Measurements from ENCODE around the gene FBXO28. TPM values are rescaled to one million over a fixed set of nuclear protein-coding genes. Genes with fewer than 3 reads are reported as not detected.

The FBXO28 gene
- total RNA-seq, 1 donor from 2014 or later = 29.7 TPM

DNA sequence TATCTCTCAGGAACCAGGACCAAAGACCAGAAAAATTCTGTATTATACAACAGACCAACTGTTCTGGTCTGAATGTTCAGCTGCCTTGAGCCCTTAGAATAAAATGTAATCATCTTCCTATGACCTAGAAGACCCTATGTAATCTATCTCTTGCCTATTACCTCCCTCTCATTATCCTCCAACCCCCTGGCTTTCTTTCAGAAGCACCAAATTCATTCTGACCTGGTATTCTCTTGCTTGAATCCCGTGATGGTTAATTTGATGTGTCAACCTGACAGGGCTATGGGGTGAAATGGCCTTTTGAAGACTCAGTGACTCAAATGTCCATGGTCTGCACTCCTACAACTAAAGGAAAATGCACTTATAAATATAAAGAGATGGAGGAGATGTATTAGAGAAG is 21.8 kb upstream of the FBXO28 start:
- ATAC-seq (no peak), DNase-seq (ENCODE audit: low spot score) (no peak)
- intact Hi-C loops (cut with DNase I) = no loop called here

- no peak for DNase-seq (ENCODE audit: low spot score)
- no peak for ATAC-seq
- intact Hi-C loops (cut with DNase I) = no loop called here
Observed at GRCh38 chr1:224092601-224093000, 21.3 kb upstream of the FBXO28 start.

GRCh38 chr1:224095339-224095738 is 18.6 kb upstream of the FBXO28 start:
- DNase-seq (ENCODE audit: low spot score) = no peak
- no peak for ATAC-seq
- intact Hi-C loops (cut with DNase I) = no loop called here

DNA sequence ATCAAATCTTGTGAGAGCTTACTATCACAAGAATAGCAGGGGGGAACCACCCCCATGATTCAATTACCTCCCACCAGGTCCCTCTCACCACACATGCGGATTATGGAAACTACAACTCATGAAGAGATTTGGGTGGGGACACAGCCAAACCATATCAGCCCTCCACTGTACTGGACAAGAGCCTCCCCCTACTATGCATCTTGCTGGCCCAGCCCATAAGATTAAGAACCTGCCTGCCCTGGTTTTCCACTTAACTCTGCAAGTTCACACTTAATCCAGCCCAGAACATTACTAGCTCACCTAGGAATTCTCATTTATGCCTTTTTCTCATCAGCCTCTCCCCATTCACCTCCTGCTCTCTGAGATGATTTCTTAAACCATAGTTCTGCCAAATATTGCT is 18.0 kb upstream of the FBXO28 start:
- intact Hi-C loops (cut with DNase I) = no loop called here
- DNase-seq (ENCODE audit: low spot score) (no peak), ATAC-seq (no peak)

DNA sequence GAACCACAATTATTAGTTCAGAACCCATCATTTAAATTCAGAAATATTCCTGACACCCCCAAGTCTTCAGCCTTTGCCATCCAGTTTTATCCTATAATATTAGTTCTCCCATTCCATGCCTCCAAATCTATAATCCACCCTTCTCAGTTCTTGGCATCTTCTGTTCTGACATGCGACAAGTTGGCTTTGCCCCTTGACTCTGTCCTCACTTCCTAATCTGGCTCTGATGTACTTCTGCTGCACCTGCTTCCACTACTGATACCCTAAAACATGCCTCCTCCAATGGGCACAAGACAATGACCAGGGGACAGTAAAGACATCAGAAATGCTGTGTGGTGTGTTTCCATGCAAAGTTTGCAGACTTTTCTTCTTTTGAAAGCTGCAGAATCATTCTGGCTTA is 17.1 kb upstream of the FBXO28 start:
- intact Hi-C loops (cut with DNase I) = no loop called here
- DNase-seq (ENCODE audit: low spot score) (no peak), ATAC-seq (no peak)

GRCh38 chr1:224098007-224098406 is 15.9 kb upstream of the FBXO28 start:
- ATAC-seq = no peak
- intact Hi-C loops (cut with DNase I) = no loop called here
- no peak for DNase-seq (ENCODE audit: low spot score)

GRCh38 chr1:224106568-224107281 is 7.2 kb upstream of the FBXO28 start:
- intact Hi-C loops (cut with DNase I) = no loop called here
- ATAC-seq (no peak), DNase-seq (ENCODE audit: low spot score) (no peak)

- ATAC-seq (no peak), DNase-seq (ENCODE audit: low spot score) (no peak)
- intact Hi-C loops (cut with DNase I) = no loop called here
Observed at GRCh38 chr1:224107282-224107625, 6.7 kb upstream of the FBXO28 start.

DNA sequence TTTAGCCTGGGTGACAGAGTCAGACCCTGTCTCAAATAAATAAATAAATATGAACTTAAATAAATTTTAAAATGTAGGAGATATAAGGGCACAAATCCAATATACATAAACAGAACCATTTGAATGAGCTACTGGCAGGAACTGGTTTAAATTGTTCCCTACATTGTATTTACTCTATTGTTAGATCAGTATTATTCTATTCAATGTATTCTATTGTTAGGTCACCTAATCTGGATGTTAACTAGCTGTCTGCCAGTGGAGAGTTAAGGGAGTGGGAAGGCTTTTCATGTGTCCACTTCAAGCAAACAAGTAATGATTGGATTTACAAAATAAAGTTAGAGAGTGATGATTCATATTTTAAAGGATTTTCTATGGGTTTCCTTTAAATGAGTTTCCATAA is 4.9 kb upstream of the FBXO28 start:
- intact Hi-C loops (cut with DNase I) = no loop called here
- no peak for ATAC-seq
- no peak for DNase-seq (ENCODE audit: low spot score)

- ATAC-seq (no peak), DNase-seq (ENCODE audit: low spot score) (no peak)
- intact Hi-C loops (cut with DNase I) = no loop called here
Observed at GRCh38 chr1:224109981-224110380, 3.9 kb upstream of the FBXO28 start.

DNA sequence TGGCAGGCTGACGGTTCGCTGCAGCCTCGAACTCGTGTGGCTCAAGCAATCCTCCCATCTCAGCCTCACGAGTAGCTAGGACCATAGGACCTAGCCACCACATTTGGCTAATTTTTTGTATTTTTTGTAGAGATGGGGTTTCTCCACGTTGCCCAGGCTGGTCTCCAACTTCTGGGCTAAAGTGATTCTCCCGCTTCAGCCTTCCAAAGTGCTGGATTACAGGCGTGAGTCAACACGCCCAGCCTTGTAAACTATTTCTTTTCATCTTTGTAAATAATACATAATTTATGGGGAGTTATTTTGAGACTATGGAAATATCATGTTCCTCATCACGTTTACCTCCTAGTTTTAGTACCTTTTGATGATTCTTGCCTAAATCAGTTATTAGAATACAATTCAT is 906 bp upstream of the FBXO28 start:
- ATAC-seq = no peak
- DNase-seq (ENCODE audit: low spot score) = no peak
- intact Hi-C loops (cut with DNase I) = no loop called here

DNA sequence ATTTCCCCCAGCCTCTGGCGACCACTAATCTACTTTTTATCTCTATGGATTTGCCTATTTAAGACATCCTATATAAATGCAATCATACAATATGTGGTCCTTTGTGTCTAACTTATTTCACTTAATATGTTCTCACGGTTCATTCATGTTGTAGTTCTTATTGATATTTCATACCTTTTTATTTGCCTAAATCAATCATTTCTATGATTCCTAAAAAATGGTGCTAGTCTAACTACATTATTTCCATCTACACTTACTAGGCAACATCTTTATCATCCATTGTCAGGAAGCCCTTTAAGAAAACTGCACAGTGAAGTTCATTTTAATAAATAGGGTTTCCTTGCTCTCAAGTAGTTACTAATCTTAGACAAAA is 380 bp upstream of the FBXO28 start:
- ATAC-seq (no peak), DNase-seq (ENCODE audit: low spot score) (no peak)
- intact Hi-C loops (cut with DNase I) = no loop called here

DNA sequence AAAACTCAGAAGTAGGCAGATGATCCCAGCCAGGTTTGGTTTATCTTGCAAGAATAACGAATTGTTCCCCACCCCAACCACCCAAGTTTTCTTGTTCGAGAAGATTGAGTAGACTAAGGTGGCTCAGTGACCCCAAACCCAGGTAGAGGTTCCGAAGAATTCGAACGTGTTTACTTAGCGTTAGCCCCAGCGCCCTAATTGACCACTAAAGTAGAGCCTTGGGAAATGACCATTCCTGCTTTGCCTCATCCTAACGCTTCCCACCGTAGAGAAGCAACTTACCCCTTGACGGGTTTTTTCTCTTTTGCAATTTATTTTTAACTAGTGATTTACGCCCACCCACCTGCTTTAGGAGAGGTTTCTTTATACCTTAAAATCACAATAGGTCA is 870 bp downstream of the FBXO28 start:
- peak; percentile 5 for ATAC-seq
- no peak for DNase-seq (ENCODE audit: low spot score)
- intact Hi-C loops (cut with DNase I) = no loop called here

DNA sequence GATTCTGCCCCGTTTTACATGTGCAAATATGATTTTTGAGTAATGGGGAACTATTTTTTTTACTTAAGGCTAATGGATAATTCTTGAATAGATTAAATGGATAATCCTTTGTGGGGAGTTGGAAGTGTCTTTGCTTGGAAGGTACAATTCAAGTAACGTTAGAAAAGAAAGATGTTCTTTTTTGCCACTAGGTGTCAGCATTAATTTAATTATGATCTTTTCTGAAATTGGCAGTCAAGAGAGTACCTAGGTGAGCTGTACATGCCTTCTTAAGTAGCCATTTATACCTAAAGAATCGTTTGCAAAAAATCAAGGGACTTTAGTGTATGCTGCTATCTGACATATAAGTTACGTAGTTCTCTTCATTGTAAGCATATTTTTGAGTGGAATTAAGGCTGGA is 2.2 kb downstream of the FBXO28 start:
- ATAC-seq (peak; percentile 34), DNase-seq (ENCODE audit: low spot score) (no peak)
- intact Hi-C loops (cut with DNase I) = no loop called here

DNA sequence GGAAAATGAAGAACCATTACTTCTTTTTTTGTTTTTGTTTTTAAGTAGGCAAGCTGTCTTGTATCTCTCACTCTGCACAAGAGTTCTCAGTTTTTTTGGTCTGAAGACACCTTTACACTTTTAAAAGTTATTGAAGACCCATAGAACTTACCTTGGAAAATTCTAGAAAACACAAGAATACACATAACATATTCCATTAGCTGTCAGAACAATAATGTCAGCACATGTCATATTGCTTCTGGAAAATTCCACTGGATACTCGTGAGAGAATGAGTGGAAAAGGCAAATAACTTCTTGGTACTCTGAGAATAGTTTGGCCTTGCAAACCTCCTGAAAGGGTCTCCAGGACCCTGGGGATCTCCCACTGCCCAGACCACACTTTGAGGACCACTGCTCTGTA is 4.8 kb downstream of the FBXO28 start:
- DNase-seq (ENCODE audit: low spot score) (no peak), ATAC-seq (no peak)
- intact Hi-C loops (cut with DNase I) = no loop called here

DNA sequence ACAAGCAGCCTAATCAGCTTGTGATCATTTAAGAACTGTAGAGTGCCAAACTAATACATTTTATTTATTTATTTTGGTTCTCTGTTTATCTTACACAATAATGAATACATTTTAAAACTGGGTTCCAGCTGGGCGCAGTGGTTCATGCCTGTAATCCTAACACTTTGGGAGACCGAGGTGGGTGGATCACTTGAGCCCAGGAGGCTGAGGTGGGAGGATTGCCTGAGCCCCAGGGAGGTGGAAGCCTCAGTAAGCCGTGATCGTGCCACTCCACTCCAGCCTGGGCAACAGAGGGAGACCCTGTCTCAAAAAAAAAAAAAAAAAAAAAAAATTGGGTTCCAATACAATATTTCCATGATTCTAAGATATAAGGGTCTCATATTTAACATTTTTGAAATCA is 9.2 kb downstream of the FBXO28 start:
- DNase-seq (ENCODE audit: low spot score) (no peak), ATAC-seq (no peak)
- intact Hi-C loops (cut with DNase I) = no loop called here

DNA sequence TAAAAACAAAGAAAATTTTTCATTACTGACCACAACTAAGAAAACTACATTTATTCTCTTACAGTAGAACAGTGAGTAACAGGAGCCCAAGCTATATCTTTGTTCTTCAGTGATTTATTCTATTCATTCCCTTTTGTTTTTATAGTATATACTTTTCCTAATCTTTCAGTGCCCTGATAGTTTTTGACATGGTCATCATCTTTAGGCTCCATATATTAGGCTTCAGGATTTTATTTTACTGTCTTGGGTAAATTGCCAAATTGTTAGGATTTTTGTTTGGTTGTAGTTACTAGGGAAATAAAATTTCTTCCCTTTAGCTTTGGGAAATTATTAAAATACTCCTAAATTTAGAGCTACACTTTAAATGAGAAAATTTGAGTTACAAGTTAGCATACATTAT is 10.3 kb downstream of the FBXO28 start:
- intact Hi-C loops (cut with DNase I) = no loop called here
- ATAC-seq (no peak), DNase-seq (ENCODE audit: low spot score) (no peak)

DNA sequence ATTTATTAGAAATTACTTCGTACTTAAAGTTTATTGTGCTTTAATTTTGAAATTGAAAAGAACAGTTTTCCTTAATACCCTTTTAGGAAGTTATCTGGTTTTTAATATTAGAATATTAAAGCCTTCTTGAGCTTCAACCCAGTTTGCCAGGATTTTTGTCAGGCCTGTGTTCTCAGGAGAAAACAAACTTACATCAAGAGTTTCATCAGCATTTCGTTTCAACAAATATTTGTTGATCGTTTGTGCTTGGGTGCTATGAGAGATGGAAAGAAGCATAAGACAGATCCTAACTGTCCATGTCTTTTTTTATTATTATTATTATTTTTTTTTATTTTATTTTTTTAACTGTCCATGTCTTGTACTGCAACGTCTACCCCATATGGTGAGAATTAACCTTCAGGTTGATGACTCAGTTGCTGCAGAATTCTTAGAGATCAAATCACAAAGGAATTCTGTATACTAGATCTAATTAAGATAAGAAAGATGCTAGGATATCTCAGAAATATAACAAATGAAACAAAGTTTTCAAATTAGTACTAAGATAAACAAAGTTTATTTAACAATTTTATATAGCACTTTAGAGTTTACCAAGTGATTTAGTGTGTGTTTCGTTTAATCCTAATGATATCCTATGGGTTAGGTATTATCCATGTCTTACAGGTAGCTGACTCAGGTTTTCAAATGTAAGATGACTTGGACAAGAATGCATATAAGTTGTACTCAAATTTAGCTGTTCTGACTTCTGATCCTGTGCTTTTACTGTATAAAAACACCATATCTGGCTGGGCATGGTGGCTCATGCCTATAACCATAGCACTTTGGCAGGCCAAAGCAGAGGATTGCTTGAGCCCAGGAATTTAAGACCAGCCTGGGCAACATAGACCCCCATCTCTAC is 14.3 kb downstream of the FBXO28 start:
- intact Hi-C loops (cut with DNase I) = loop anchor here (5.0 kb wide), 1 partner anchor 89 kb away; no protein-coding TSS in a partner anchor
- no peak for ATAC-seq
- no peak for DNase-seq (ENCODE audit: low spot score)

- ATAC-seq = no peak
- DNase-seq (ENCODE audit: low spot score) = no peak
- intact Hi-C loops (cut with DNase I) = no loop called here
Observed at GRCh38 chr1:224131253-224131652, 17.3 kb downstream of the FBXO28 start.

- no peak for DNase-seq (ENCODE audit: low spot score)
- no peak for ATAC-seq
- intact Hi-C loops (cut with DNase I) = no loop called here
Observed at GRCh38 chr1:224132901-224133300, 19.0 kb downstream of the FBXO28 start.
